Measurements from ENCODE around the gene ETV3.

Gene ETV3

GRCh38 chr1:157158967-157159366, 20.8 kb upstream of the ETV3 start:
- no peak overlapping the region for H3K4me3 ChIP-seq (ENCODE audit: low read length)
- no CpG with 5 or more reads among the region's 4 CpGs for WGBS (ENCODE audit: extremely low coverage, insufficient coverage, low lambda C conversion rate)

GRCh38 chr1:157157501-157158190, 19.5 kb upstream of the ETV3 start:
- H3K36me3 ChIP-seq (ENCODE audit: control insufficient read depth, insufficient read depth, low read length) = no peaks in the 10 kb centered on the region

More at GRCh38 chr1:157158967-157159366, 20.8 kb upstream of the ETV3 start:
- H4K5ac ChIP-seq (ENCODE audit: low read length) = no peak overlapping the region
- DNase-seq = no peak
- H3K18ac ChIP-seq (ENCODE audit: low read length) = no peak overlapping the region
- H3K4me2 ChIP-seq (ENCODE audit: low read length) = no peak overlapping the region
- H3K4ac ChIP-seq (ENCODE audit: low read depth, low read length) = no peak overlapping the region
- no peak overlapping the region for H3K9ac ChIP-seq (ENCODE audit: low read length)
- H3K27ac ChIP-seq (ENCODE audit: low read depth, low read length) = no peak overlapping the region
- H2BK120ac ChIP-seq (ENCODE audit: low read depth, low read length) = no peak overlapping the region
- H3K23ac ChIP-seq (ENCODE audit: low read length) = no peak overlapping the region
- no peaks in the 10 kb centered on the region for H3K36me3 ChIP-seq (ENCODE audit: control insufficient read depth, insufficient read depth, low read length)
- H3K79me1 ChIP-seq (ENCODE audit: low read length) = no peaks in the 10 kb centered on the region
- H2BK5ac ChIP-seq (ENCODE audit: low read length) = no peak overlapping the region
- no peak overlapping the region for H2BK15ac ChIP-seq (replicated peaks; ENCODE audit: low read depth)
- peaks cover 21% of the 10 kb centered on the region for H3K4me1 ChIP-seq (ENCODE audit: control insufficient read depth, low read depth, low read length)
- H3K27me3 ChIP-seq (ENCODE audit: insufficient read depth, low read length, poor library complexity) = no peaks in the 10 kb centered on the region
- H2AK5ac ChIP-seq (ENCODE audit: low read length) = no peak overlapping the region
- no peak overlapping the region for H4K8ac ChIP-seq (ENCODE audit: low read depth, low read length)
- H3K56ac ChIP-seq (ENCODE audit: low read length) = no peak overlapping the region
- H3K79me2 ChIP-seq (ENCODE audit: control insufficient read depth, insufficient read depth, low read length) = no peaks in the 10 kb centered on the region

GRCh38 chr1:157156058-157156541, 17.9 kb upstream of the ETV3 start:
- Histone ChIP-seq H3K79me2 (ENCODE audit: control insufficient read depth, insufficient read depth, low read length) (no peaks in the 10 kb centered on the region), H3K9ac (ENCODE audit: low read length) (peak overlapping the region; percentile 57), H3K4ac (ENCODE audit: low read depth, low read length) (peak overlapping the region; percentile 42), H3K27ac (ENCODE audit: low read depth, low read length) (no peak overlapping the region), H3K23ac (ENCODE audit: low read length) (no peak overlapping the region), H4K5ac (ENCODE audit: low read length) (peak overlapping the region; percentile 26), H3K4me2 (ENCODE audit: low read length) (peak overlapping the region; percentile 42), H3K36me3 (ENCODE audit: control insufficient read depth, insufficient read depth, low read length) (no peaks in the 10 kb centered on the region), H2AK5ac (ENCODE audit: low read length) (no peak overlapping the region), H3K4me1 (ENCODE audit: control insufficient read depth, low read depth, low read length) (peaks cover 12% of the 10 kb centered on the region), H3K18ac (ENCODE audit: low read length) (peak overlapping the region; percentile 94), H3K27me3 (ENCODE audit: insufficient read depth, low read length, poor library complexity) (no peaks in the 10 kb centered on the region), H2BK120ac (ENCODE audit: low read depth, low read length) (peak overlapping the region; percentile 92), H2BK5ac (ENCODE audit: low read length) (peak overlapping the region; percentile 57), H3K56ac (ENCODE audit: low read length) (peak overlapping the region; percentile 82), H2BK15ac (replicated peaks; ENCODE audit: low read depth) (peak overlapping the region; percentile 58), H3K79me1 (ENCODE audit: low read length) (no peaks in the 10 kb centered on the region), H4K8ac (ENCODE audit: low read depth, low read length) (no peak overlapping the region), H3K4me3 (ENCODE audit: low read length) (no peak overlapping the region)
- DNase-seq = peak; percentile 90
- no CpG with 5 or more reads among the region's 14 CpGs for WGBS (ENCODE audit: extremely low coverage, insufficient coverage, low lambda C conversion rate)

More at GRCh38 chr1:157157501-157158190, 19.5 kb upstream of the ETV3 start:
- no peak overlapping the region for H4K5ac ChIP-seq (ENCODE audit: low read length)
- no peaks in the 10 kb centered on the region for H3K27me3 ChIP-seq (ENCODE audit: insufficient read depth, low read length, poor library complexity)
- H3K9ac ChIP-seq (ENCODE audit: low read length) = peak overlapping the region; percentile 17
- H3K27ac ChIP-seq (ENCODE audit: low read depth, low read length) = no peak overlapping the region
- H2BK5ac ChIP-seq (ENCODE audit: low read length) = no peak overlapping the region
- no peak overlapping the region for H2AK5ac ChIP-seq (ENCODE audit: low read length)
- no peak overlapping the region for H3K23ac ChIP-seq (ENCODE audit: low read length)
- H3K79me1 ChIP-seq (ENCODE audit: low read length) = no peaks in the 10 kb centered on the region
- H2BK15ac ChIP-seq (replicated peaks; ENCODE audit: low read depth) = no peak overlapping the region
- H3K4me1 ChIP-seq (ENCODE audit: control insufficient read depth, low read depth, low read length) = peaks cover 21% of the 10 kb centered on the region
- no peak overlapping the region for H4K8ac ChIP-seq (ENCODE audit: low read depth, low read length)
- H3K18ac ChIP-seq (ENCODE audit: low read length) = no peak overlapping the region
- H3K56ac ChIP-seq (ENCODE audit: low read length) = peak overlapping the region; percentile 37
- no peak overlapping the region for H3K4me2 ChIP-seq (ENCODE audit: low read length)
- DNase-seq = no peak
- no peaks in the 10 kb centered on the region for H3K79me2 ChIP-seq (ENCODE audit: control insufficient read depth, insufficient read depth, low read length)
- no CpG with 5 or more reads among the region's 9 CpGs for WGBS (ENCODE audit: extremely low coverage, insufficient coverage, low lambda C conversion rate)
- H3K4ac ChIP-seq (ENCODE audit: low read depth, low read length) = no peak overlapping the region
- no peak overlapping the region for H2BK120ac ChIP-seq (ENCODE audit: low read depth, low read length)
- no peak overlapping the region for H3K4me3 ChIP-seq (ENCODE audit: low read length)

GRCh38 chr1:157155658-157156057, 17.5 kb upstream of the ETV3 start:
- H3K18ac ChIP-seq (ENCODE audit: low read length) = peak overlapping the region; percentile 94
- no peak overlapping the region for H3K23ac ChIP-seq (ENCODE audit: low read length)
- H2AK5ac ChIP-seq (ENCODE audit: low read length) = no peak overlapping the region
- peak overlapping the region; percentile 57 for H3K9ac ChIP-seq (ENCODE audit: low read length)
- DNase-seq = peak; percentile 88
- H2BK5ac ChIP-seq (ENCODE audit: low read length) = peak overlapping the region; percentile 57
- H3K4me2 ChIP-seq (ENCODE audit: low read length) = peak overlapping the region; percentile 42
- peaks cover 12% of the 10 kb centered on the region for H3K4me1 ChIP-seq (ENCODE audit: control insufficient read depth, low read depth, low read length)
- no peak overlapping the region for H3K27ac ChIP-seq (ENCODE audit: low read depth, low read length)
- no peaks in the 10 kb centered on the region for H3K36me3 ChIP-seq (ENCODE audit: control insufficient read depth, insufficient read depth, low read length)
- H3K27me3 ChIP-seq (ENCODE audit: insufficient read depth, low read length, poor library complexity) = no peaks in the 10 kb centered on the region
- WGBS (ENCODE audit: extremely low coverage, insufficient coverage, low lambda C conversion rate) = no CpG with 5 or more reads among the region's 8 CpGs
- peak overlapping the region; percentile 42 for H3K4ac ChIP-seq (ENCODE audit: low read depth, low read length)
- H3K4me3 ChIP-seq (ENCODE audit: low read length) = no peak overlapping the region
- H2BK15ac ChIP-seq (replicated peaks; ENCODE audit: low read depth) = peak overlapping the region; percentile 58
- H3K79me2 ChIP-seq (ENCODE audit: control insufficient read depth, insufficient read depth, low read length) = no peaks in the 10 kb centered on the region
- peak overlapping the region; percentile 92 for H2BK120ac ChIP-seq (ENCODE audit: low read depth, low read length)
- no peaks in the 10 kb centered on the region for H3K79me1 ChIP-seq (ENCODE audit: low read length)
- no peak overlapping the region for H4K8ac ChIP-seq (ENCODE audit: low read depth, low read length)
- H3K56ac ChIP-seq (ENCODE audit: low read length) = peak overlapping the region; percentile 82
- H4K5ac ChIP-seq (ENCODE audit: low read length) = no peak overlapping the region

- H3K4me2 ChIP-seq (ENCODE audit: low read length) = no peak overlapping the region
- peak overlapping the region; percentile 94 for H3K18ac ChIP-seq (ENCODE audit: low read length)
- H3K27ac ChIP-seq (ENCODE audit: low read depth, low read length) = no peak overlapping the region
- peak; percentile 46 for DNase-seq
- H3K79me1 ChIP-seq (ENCODE audit: low read length) = no peaks in the 10 kb centered on the region
- peak overlapping the region; percentile 65 for H2BK5ac ChIP-seq (ENCODE audit: low read length)
- WGBS (ENCODE audit: extremely low coverage, insufficient coverage, low lambda C conversion rate) = no CpG with 5 or more reads among the region's 7 CpGs
- H3K79me2 ChIP-seq (ENCODE audit: control insufficient read depth, insufficient read depth, low read length) = no peaks in the 10 kb centered on the region
- no peak overlapping the region for H3K9ac ChIP-seq (ENCODE audit: low read length)
- H4K8ac ChIP-seq (ENCODE audit: low read depth, low read length) = no peak overlapping the region
- H3K4me3 ChIP-seq (ENCODE audit: low read length) = no peak overlapping the region
- no peak overlapping the region for H3K23ac ChIP-seq (ENCODE audit: low read length)
- peaks cover 12% of the 10 kb centered on the region for H3K4me1 ChIP-seq (ENCODE audit: control insufficient read depth, low read depth, low read length)
- peak overlapping the region; percentile 2 for H2BK120ac ChIP-seq (ENCODE audit: low read depth, low read length)
- H3K56ac ChIP-seq (ENCODE audit: low read length) = peak overlapping the region; percentile 70
- H3K36me3 ChIP-seq (ENCODE audit: control insufficient read depth, insufficient read depth, low read length) = no peaks in the 10 kb centered on the region
- H3K27me3 ChIP-seq (ENCODE audit: insufficient read depth, low read length, poor library complexity) = no peaks in the 10 kb centered on the region
- no peak overlapping the region for H2BK15ac ChIP-seq (replicated peaks; ENCODE audit: low read depth)
- H3K4ac ChIP-seq (ENCODE audit: low read depth, low read length) = no peak overlapping the region
- no peak overlapping the region for H4K5ac ChIP-seq (ENCODE audit: low read length)
- peak overlapping the region; percentile 50 for H2AK5ac ChIP-seq (ENCODE audit: low read length)
These were observed 16.8 kb upstream of the ETV3 start for GRCh38 chr1:157154940-157155514.

Measured in mesendoderm (in vitro differentiated cells).